Neural progenitor cell (in vitro differentiated cells): Measurements from ENCODE around the gene PRSS22. TPM values are rescaled to one million over a fixed set of nuclear protein-coding genes. Genes with fewer than 3 reads are reported as not detected.

ENCODE experiments used
- DNase-seq: peaks from one replicate; pipeline ENCODE4 v3.0.0-alpha.2; 2016; ENCODE audit warnings: low spot score
- H2AFZ ChIP-seq: fragments of 200-600 bp; sonication (generic); replicated peaks from 2 replicates; pipeline ENCODE4 v1.6.1; 2016; ENCODE audit warnings: antibody characterized with exemption
- H3F3A ChIP-seq: fragments of 200-600 bp; sonication (generic); 2 replicates; pipeline ENCODE4 v1.6.1; 2016; ENCODE audit warnings: antibody characterized with exemption, low read depth
- H3K27ac ChIP-seq: fragments of 200-600 bp; sonication (generic); 2 replicates; pipeline ENCODE4 v1.5.1; 2016; ENCODE audit warnings: mild to moderate bottlenecking
- H3K27me3 ChIP-seq: fragments of 200-600 bp; sonication (generic); 2 replicates; pipeline ENCODE4 v1.6.1; 2016; ENCODE audit warnings: mild to moderate bottlenecking, moderate library complexity
- H3K36me3 ChIP-seq: fragments of 200-600 bp; sonication (generic); 2 replicates; pipeline ENCODE4 v1.5.1; 2016
- H3K4me1 ChIP-seq: fragments of 200-600 bp; sonication (generic); 2 replicates; pipeline ENCODE4 v1.6.1; 2016; ENCODE audit warnings: mixed run types
- H3K4me2 ChIP-seq: fragments of 200-600 bp; sonication (generic); 2 replicates; pipeline ENCODE4 v1.6.1; 2016
- H3K4me3 ChIP-seq: fragments of 200-600 bp; sonication (generic); 2 replicates; pipeline ENCODE4 v1.5.1; 2016
- H3K79me2 ChIP-seq: fragments of 200-600 bp; sonication (generic); 2 replicates; pipeline ENCODE4 v1.6.1; 2016; ENCODE audit warnings: low read depth
- H3K9ac ChIP-seq: fragments of 200-600 bp; sonication (generic); 2 replicates; pipeline ENCODE4 v1.6.1; 2016
- H3K9me3 ChIP-seq: fragments of 200-600 bp; sonication (generic); 2 replicates; pipeline ENCODE4 v1.5.1; 2016; ENCODE audit warnings: low read depth
- H4K20me1 ChIP-seq: fragments of 200-600 bp; sonication (generic); 2 replicates; pipeline ENCODE4 v1.6.1; 2016; ENCODE audit warnings: low read depth
- H3K27ac Mint-ChIP-seq: 3 replicates; pipeline ENCODE4 v1.8.0; 2021; ENCODE audit warnings: mixed read lengths
- H3K27me3 Mint-ChIP-seq: 2 replicates; pipeline ENCODE4 v1.8.0; 2022; ENCODE audit warnings: low read depth, mild to moderate bottlenecking, inconsistent platforms, moderate library complexity, mixed read lengths; ENCODE audit not compliant: insufficient read depth
- H3K36me3 Mint-ChIP-seq: 3 replicates; pipeline ENCODE4 v1.8.0; 2021; ENCODE audit warnings: mixed read lengths
- H3K4me1 Mint-ChIP-seq: 3 replicates; pipeline ENCODE4 v1.8.0; 2021; ENCODE audit warnings: mixed read lengths
- H3K4me3 Mint-ChIP-seq: 3 replicates; pipeline ENCODE4 v1.8.0; 2021; ENCODE audit warnings: mild to moderate bottlenecking, moderate library complexity, mixed read lengths
- H3K9me3 Mint-ChIP-seq: 3 replicates; pipeline ENCODE4 v1.8.0; 2020; ENCODE audit warnings: mixed read lengths
- EZH2 ChIP-seq: fragments of 200-600 bp; sonication (generic); IDR thresholded peaks from 2 replicates; pipeline ENCODE4 v1.6.1; 2017; ENCODE audit warnings: antibody characterized with exemption, mild to moderate bottlenecking, moderate library complexity
- EZH2phosphoT487 ChIP-seq: fragments of 200-600 bp; sonication (generic); IDR thresholded peaks from 2 replicates; pipeline ENCODE4 v1.6.1; 2017; ENCODE audit warnings: antibody characterized with exemption
- total RNA-seq: library from RNA; depleted of rRNA; stranded (reverse); fragments of >200 nt; gene quantifications from 2 replicates; pipeline ENCODE4 v1.2.3, GENCODE V29; 2015; ENCODE audit warnings: low replicate concordance
- TF ChIP-seq, protein P1 (sequence below): fragments of 200-600 bp; sonication (generic); IDR thresholded peaks from 2 replicates; pipeline ENCODE4 v1.5.1; 2017; ENCODE audit warnings: antibody characterized with exemption, mild to moderate bottlenecking

PRSS22 gene
- total RNA-seq, 1 donor from 2014 or later = not detected

DNA sequence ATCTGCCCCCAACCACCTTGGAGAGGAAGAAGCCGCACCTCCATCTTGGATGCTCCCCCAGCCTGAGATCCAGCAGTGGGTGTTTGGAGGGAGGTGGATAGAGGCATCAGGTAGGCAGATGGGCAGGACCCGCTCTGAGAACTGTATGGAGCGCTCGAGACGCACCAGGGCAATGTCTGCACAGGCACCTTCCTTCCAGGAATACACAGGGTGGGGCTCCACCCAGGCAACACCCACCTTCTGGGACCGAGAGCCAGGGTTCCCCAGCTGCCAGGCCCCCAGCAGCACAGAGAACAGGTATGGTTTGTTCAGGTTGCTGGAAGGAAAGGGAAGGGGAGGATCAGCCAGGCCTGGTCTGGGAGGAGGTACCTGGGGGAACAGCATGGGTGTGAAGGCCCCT, 2.4 kb downstream of the PRSS22 start:
- H3F3A ChIP-seq = no peaks in the 10 kb centered on the region
- Mint-ChIP-seq H3K9me3 (peaks cover 12% of the 10 kb centered on the region), H3K36me3 (peaks cover 3% of the 10 kb centered on the region), H3K4me1 (peaks cover 2% of the 10 kb centered on the region), H3K27ac (no peak overlapping the region), H3K4me3 (no peak overlapping the region), H3K27me3 (peaks cover 33% of the 10 kb centered on the region)
- H3K9ac ChIP-seq = no peak overlapping the region
- no peaks in the 10 kb centered on the region for H4K20me1 ChIP-seq
- no peak overlapping the region for H3K4me3 ChIP-seq
- no peaks in the 10 kb centered on the region for H3K79me2 ChIP-seq
- peaks cover 4% of the 10 kb centered on the region for H3K9me3 ChIP-seq
- H3K4me2 ChIP-seq = no peak overlapping the region
- no peak for DNase-seq
- H3K36me3 ChIP-seq = no peaks in the 10 kb centered on the region
- H3K27me3 ChIP-seq = peaks cover 49% of the 10 kb centered on the region
- TF ChIP-seq, protein P1, sequence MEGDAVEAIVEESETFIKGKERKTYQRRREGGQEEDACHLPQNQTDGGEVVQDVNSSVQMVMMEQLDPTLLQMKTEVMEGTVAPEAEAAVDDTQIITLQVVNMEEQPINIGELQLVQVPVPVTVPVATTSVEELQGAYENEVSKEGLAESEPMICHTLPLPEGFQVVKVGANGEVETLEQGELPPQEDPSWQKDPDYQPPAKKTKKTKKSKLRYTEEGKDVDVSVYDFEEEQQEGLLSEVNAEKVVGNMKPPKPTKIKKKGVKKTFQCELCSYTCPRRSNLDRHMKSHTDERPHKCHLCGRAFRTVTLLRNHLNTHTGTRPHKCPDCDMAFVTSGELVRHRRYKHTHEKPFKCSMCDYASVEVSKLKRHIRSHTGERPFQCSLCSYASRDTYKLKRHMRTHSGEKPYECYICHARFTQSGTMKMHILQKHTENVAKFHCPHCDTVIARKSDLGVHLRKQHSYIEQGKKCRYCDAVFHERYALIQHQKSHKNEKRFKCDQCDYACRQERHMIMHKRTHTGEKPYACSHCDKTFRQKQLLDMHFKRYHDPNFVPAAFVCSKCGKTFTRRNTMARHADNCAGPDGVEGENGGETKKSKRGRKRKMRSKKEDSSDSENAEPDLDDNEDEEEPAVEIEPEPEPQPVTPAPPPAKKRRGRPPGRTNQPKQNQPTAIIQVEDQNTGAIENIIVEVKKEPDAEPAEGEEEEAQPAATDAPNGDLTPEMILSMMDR = no peak
- no peak for TF ChIP-seq EZH2
- TF ChIP-seq EZH2phosphoT487 = no peak
- no peak overlapping the region for H3K27ac ChIP-seq
- no peak overlapping the region for H2AFZ ChIP-seq
- no peaks in the 10 kb centered on the region for H3K4me1 ChIP-seq

DNA sequence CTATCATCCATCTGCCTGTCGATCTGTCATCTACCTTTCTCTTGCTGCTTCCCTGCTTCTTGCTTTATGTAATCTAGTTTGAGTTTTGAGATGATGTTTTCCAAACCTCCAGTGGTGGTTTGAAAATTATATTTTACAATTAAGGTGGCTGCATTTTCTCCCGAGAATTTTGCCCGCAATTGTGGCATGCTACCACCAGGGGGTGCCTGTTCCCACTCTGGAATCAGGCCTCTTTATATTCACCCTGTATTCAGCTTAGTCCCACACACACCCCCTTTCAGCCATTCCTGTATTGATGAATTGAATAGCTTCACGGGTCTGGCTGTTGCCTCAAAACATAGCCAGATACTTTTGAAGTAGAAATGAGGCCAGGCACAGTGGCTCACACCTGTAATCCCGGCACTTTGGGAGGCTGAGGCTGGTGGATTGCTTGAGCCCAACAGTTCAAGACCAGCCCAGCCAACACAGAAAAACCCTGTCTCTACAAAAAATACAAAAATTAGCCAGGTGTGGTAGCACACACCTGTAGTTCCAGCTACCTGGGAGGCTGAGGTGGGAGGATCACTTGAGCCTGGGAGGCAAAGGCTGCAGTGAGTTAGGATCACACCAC, 3.2 kb downstream of the PRSS22 start:
- Mint-ChIP-seq H3K27me3 (peaks cover 28% of the 10 kb centered on the region), H3K27ac (no peak overlapping the region), H3K9me3 (peaks cover 12% of the 10 kb centered on the region), H3K4me3 (no peak overlapping the region), H3K36me3 (peaks cover 3% of the 10 kb centered on the region), H3K4me1 (peaks cover 2% of the 10 kb centered on the region)
- H3K4me1 ChIP-seq = no peaks in the 10 kb centered on the region
- H3K79me2 ChIP-seq = no peaks in the 10 kb centered on the region
- no peaks in the 10 kb centered on the region for H3F3A ChIP-seq
- no peaks in the 10 kb centered on the region for H3K36me3 ChIP-seq
- TF ChIP-seq, protein P1 = peak; percentile 61
- TF ChIP-seq EZH2phosphoT487 (no peak), EZH2 (no peak)
- H3K4me3 ChIP-seq = no peak overlapping the region
- H3K9ac ChIP-seq = no peak overlapping the region
- peaks cover 42% of the 10 kb centered on the region for H3K27me3 ChIP-seq
- no peaks in the 10 kb centered on the region for H4K20me1 ChIP-seq
- peaks cover 4% of the 10 kb centered on the region for H3K9me3 ChIP-seq
- no peak overlapping the region for H3K4me2 ChIP-seq
- no peak overlapping the region for H2AFZ ChIP-seq
- H3K27ac ChIP-seq = no peak overlapping the region
- DNase-seq = no peak

DNA sequence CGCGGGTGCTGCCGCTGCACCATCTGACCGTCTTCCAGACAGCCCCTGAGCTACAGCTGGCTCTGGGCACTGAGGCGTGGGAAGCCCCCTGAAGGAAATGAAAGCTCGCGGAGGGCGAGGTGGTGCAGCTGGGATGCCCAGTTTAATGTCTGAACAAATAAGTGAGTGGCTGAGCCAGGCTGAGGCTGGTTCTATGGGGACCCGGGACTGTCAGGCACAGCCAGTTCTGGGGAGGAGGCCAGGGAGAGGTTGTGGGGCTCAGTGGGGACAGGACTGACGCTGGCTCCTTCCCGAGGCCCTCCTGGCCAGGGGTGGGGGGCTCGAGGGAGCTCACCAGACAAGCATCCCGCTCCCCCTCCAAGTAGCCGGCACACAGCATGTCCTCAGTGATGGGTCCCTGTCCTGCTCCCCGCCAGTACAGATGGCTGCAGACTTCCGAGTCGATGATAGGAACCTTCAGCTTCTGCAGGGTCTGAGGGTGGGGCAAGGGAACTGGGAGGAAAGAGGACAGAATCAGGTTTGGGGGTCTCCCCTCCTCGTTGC, 4.4 kb downstream of the PRSS22 start:
- Mint-ChIP-seq H3K4me1 (peaks cover 2% of the 10 kb centered on the region), H3K36me3 (peaks cover 3% of the 10 kb centered on the region)
- DNase-seq = no peak

More for the DNA sequence above, 4.4 kb downstream of the PRSS22 start:
- H3K27me3 ChIP-seq = peaks cover 35% of the 10 kb centered on the region
- peaks cover 4% of the 10 kb centered on the region for H3K9me3 ChIP-seq
- H3K4me3 ChIP-seq = no peak overlapping the region
- no peaks in the 10 kb centered on the region for H3K79me2 ChIP-seq
- no peak overlapping the region for H2AFZ ChIP-seq
- H3K27me3 Mint-ChIP-seq = peaks cover 28% of the 10 kb centered on the region
- H3K36me3 ChIP-seq = no peaks in the 10 kb centered on the region
- H3K4me3 Mint-ChIP-seq = no peak overlapping the region
- H4K20me1 ChIP-seq = no peaks in the 10 kb centered on the region
- TF ChIP-seq, protein P1 = no peak
- TF ChIP-seq EZH2 (no peak), EZH2phosphoT487 (no peak)
- H3K4me1 ChIP-seq = no peaks in the 10 kb centered on the region
- H3F3A ChIP-seq = no peaks in the 10 kb centered on the region
- H3K27ac Mint-ChIP-seq = no peak overlapping the region
- H3K9me3 Mint-ChIP-seq = peaks cover 12% of the 10 kb centered on the region
- no peak overlapping the region for H3K9ac ChIP-seq
- H3K4me2 ChIP-seq = no peak overlapping the region
- no peak overlapping the region for H3K27ac ChIP-seq
